ENCODE results near the gene HOXA4.

GRCh38 chr7:27101957-27102580, 28.5 kb downstream of the HOXA4 start:
- TF ChIP-seq CTCF (IDR thresholded peaks at IDR 0.05 in 2 of 3, conservative IDR thresholded peaks at IDR 0.05 in 1 of 3; ENCODE audit: borderline replicate concordance in 1 of 3, insufficient read depth in 1 of 3, low read depth in 2 of 3, low read length in 2 of 3) (no peak), ZNF274 (IDR thresholded peaks at IDR 0.05; ENCODE audit: low read depth, low read length) (no peak), POLR2A (IDR thresholded peaks at IDR 0.05; ENCODE audit: borderline replicate concordance, extremely low read depth, insufficient read depth, insufficient read length) (no peak), EZH2phosphoT487 (IDR thresholded peaks at IDR 0.05; ENCODE audit: borderline replicate concordance) (no peak), REST (IDR thresholded peaks at IDR 0.05; ENCODE audit: low read depth) (no peak), SIN3A (IDR thresholded peaks at IDR 0.05; ENCODE audit: low read depth) (no peak), EZH2 (IDR thresholded peaks at IDR 0.05) (no peak), ATF3 (IDR thresholded peaks at IDR 0.05) (no peak), FOSL1 (IDR thresholded peaks at IDR 0.05; ENCODE audit: low read depth) (no peak), JUND (IDR thresholded peaks at IDR 0.05) (no peak), CBX3 (IDR thresholded peaks at IDR 0.05; ENCODE audit: low read depth) (no peak), CEBPB (IDR thresholded peaks at IDR 0.05; ENCODE audit: low read depth) (no peak), POLR2AphosphoS5 (IDR thresholded peaks at IDR 0.05; ENCODE audit: low read depth, low read length) (no peak)
